Epithelial cell of umbilical artery (primary cell): ENCODE results near the gene STAP1. TPM values are rescaled to one million over a fixed set of nuclear protein-coding genes. Genes with fewer than 3 reads are reported as not detected.

Experiments used
- total RNA-seq: library from RNA; depleted of rRNA; stranded (reverse); fragments of >200 nt; gene quantifications from 2 replicates; pipeline ENCODE4 v1.2.3, GENCODE V29; 2014

STAP1 gene
- total RNA-seq, result not detected in 2 replicates

GRCh38 chr4:67558493-67558892, at the start of gene STAP1:
TSS of gene STAP1 (plus strand) at chr4:67558727. CDS start at chr4:67558810, 83 bp downstream.

GRCh38 chr4:67545199-67546003, 13.1 kb upstream of the STAP1 start, which contains the start of gene CENPC:
TSS of gene CENPC (minus strand) at chr4:67545503. CDS start at chr4:67545355, 148 bp downstream.

Other genes starting within 250 kb of the STAP1 start
- 13.3 and 14.1 TPM in 2 replicates for gene CENPC, start 13.2 kb upstream of the STAP1 start, total RNA-seq
- gene UBA6, start 142.4 kb downstream of the STAP1 start, total RNA-seq, result 163 and 323 TPM in 2 replicates
- gene GNRHR, start 195.7 kb downstream of the STAP1 start, total RNA-seq, result not detected in 2 replicates